Measurements from ENCODE around the gene NACC1. TPM values are rescaled to one million over a fixed set of nuclear protein-coding genes. Genes with fewer than 3 reads are reported as not detected.

The NACC1 gene
- total RNA-seq, 1 experiment from 2014 or later: 55.0 TPM

Other genes with a start within 250 kb of the NACC1 start
- gene DNASE2, start 236.8 kb upstream of the NACC1 start, total RNA-seq (2014; rRNA removed; shearing (Covaris generic)): 64.4 and 68.8 TPM in 2 replicates
- gene KLF1, start 231.1 kb upstream of the NACC1 start, total RNA-seq (2014; rRNA removed; shearing (Covaris generic)): not detected in 2 replicates
- 31.0 and 38.3 TPM in 2 replicates for gene GCDH, start 227.1 kb upstream of the NACC1 start, total RNA-seq (2014; rRNA removed; shearing (Covaris generic))
- 1.6 and 2.5 TPM in 2 replicates for gene SYCE2, start 199.0 kb upstream of the NACC1 start, total RNA-seq (2014; rRNA removed; shearing (Covaris generic))
- 59.4 and 90.9 TPM in 2 replicates for gene FARSA, start 184.6 kb upstream of the NACC1 start, total RNA-seq (2014; rRNA removed; shearing (Covaris generic))
- 1,463 and 1,526 TPM in 2 replicates for gene CALR, start 179.7 kb upstream of the NACC1 start, total RNA-seq (2014; rRNA removed; shearing (Covaris generic))
- gene RAD23A, start 172.4 kb upstream of the NACC1 start, total RNA-seq (2014; rRNA removed; shearing (Covaris generic)): 209 and 217 TPM in 2 replicates
- gene GADD45GIP1, start 161.0 kb upstream of the NACC1 start, total RNA-seq (2014; rRNA removed; shearing (Covaris generic)): 46.3 and 47.4 TPM in 2 replicates
- 0.06 TPM in 1 of 2 replicates, not detected in the other for gene DAND5, start 148.7 kb upstream of the NACC1 start, total RNA-seq (2014; rRNA removed; shearing (Covaris generic))
- 9.6 and 13.8 TPM in 2 replicates for gene NFIX, start 122.8 kb upstream of the NACC1 start, total RNA-seq (2014; rRNA removed; shearing (Covaris generic))
- gene LYL1, start 15.4 kb upstream of the NACC1 start, total RNA-seq (2014; rRNA removed; shearing (Covaris generic)): not detected in 2 replicates
- gene TRMT1, start 1.5 kb upstream of the NACC1 start, total RNA-seq (2014; rRNA removed; shearing (Covaris generic)): 22.5 and 35.1 TPM in 2 replicates
- gene STX10, start 32.1 kb downstream of the NACC1 start, total RNA-seq (2014; rRNA removed; shearing (Covaris generic)): 68.5 and 94.4 TPM in 2 replicates
- gene IER2, start 32.1 kb downstream of the NACC1 start, total RNA-seq (2014; rRNA removed; shearing (Covaris generic)): 6.4 and 14.6 TPM in 2 replicates